ENCODE measurements around the gene PTGS2.

- TF ChIP-seq POLR2A (IDR thresholded peaks at IDR 0.05), result no peak
- TF ChIP-seq, protein P1, sequence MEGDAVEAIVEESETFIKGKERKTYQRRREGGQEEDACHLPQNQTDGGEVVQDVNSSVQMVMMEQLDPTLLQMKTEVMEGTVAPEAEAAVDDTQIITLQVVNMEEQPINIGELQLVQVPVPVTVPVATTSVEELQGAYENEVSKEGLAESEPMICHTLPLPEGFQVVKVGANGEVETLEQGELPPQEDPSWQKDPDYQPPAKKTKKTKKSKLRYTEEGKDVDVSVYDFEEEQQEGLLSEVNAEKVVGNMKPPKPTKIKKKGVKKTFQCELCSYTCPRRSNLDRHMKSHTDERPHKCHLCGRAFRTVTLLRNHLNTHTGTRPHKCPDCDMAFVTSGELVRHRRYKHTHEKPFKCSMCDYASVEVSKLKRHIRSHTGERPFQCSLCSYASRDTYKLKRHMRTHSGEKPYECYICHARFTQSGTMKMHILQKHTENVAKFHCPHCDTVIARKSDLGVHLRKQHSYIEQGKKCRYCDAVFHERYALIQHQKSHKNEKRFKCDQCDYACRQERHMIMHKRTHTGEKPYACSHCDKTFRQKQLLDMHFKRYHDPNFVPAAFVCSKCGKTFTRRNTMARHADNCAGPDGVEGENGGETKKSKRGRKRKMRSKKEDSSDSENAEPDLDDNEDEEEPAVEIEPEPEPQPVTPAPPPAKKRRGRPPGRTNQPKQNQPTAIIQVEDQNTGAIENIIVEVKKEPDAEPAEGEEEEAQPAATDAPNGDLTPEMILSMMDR (IDR thresholded peaks at IDR 0.05), result no peak
These were observed 2.5 kb upstream of the PTGS2 start for GRCh38 chr1:186682736-186683135.

Data from ovary (tissue), 3 donors.